Kidney epithelial cell (primary cell): ENCODE data around the gene DOCK9. TPM values are rescaled to one million over a fixed set of nuclear protein-coding genes. Genes with fewer than 3 reads are reported as not detected.

Source experiments
- DNase-seq: peaks from one replicate; pipeline ENCODE4 v3.0.0-alpha.2; 2010; ENCODE audit warnings: low read depth
- H3K27me3 ChIP-seq: 2 replicates; pipeline ENCODE4 v1.6.0; 2011; ENCODE audit warnings: low read length; ENCODE audit not compliant: control insufficient read depth, insufficient read depth
- H3K36me3 ChIP-seq: 2 replicates; pipeline ENCODE4 v1.5.1; 2011; ENCODE audit warnings: low read length; ENCODE audit not compliant: control insufficient read depth, insufficient read depth
- H3K4me3 ChIP-seq: 2 replicates; pipeline ENCODE4 v1.5.1; 2011; ENCODE audit warnings: low read depth, mild to moderate bottlenecking, control low read depth, low read length
- CTCF ChIP-seq: IDR thresholded peaks from 2 replicates; pipeline ENCODE4 v1.5.1; 2011; ENCODE audit warnings: mild to moderate bottlenecking, moderate library complexity, low read length, control low read depth, inconsistent platforms; ENCODE audit not compliant: insufficient read depth, poor library complexity, severe bottlenecking
- total RNA-seq: library from RNA; depleted of rRNA; stranded (reverse); fragments of >200 nt; gene quantifications from 2 replicates; pipeline ENCODE4 v1.2.3, GENCODE V29; 2015

The DOCK9 gene
- total RNA-seq, 1 donor from 2014 or later, result 226 TPM

- Histone ChIP-seq H3K36me3 (no peaks in the 10 kb centered on the region), H3K4me3 (no peak overlapping the region), H3K27me3 (no peaks in the 10 kb centered on the region)
- DNase-seq, result no peak
- TF ChIP-seq CTCF, result no peak
Observed at GRCh38 chr13:99014522-99014921, 36.7 kb upstream of the DOCK9 start.

- Histone ChIP-seq H3K4me3 (no peak overlapping the region), H3K27me3 (no peaks in the 10 kb centered on the region), H3K36me3 (no peaks in the 10 kb centered on the region)
- no peak for TF ChIP-seq CTCF
- DNase-seq, result no peak
Observed at GRCh38 chr13:99013951-99014350, 36.1 kb upstream of the DOCK9 start.

- TF ChIP-seq CTCF, result no peak
- Histone ChIP-seq H3K36me3 (no peaks in the 10 kb centered on the region), H3K4me3 (no peak overlapping the region), H3K27me3 (no peaks in the 10 kb centered on the region)
- DNase-seq, result no peak
Observed at GRCh38 chr13:99012539-99012938, 34.7 kb upstream of the DOCK9 start.

- no peaks in the 10 kb centered on the region for H3K36me3 ChIP-seq
- TF ChIP-seq CTCF, result no peak
- no peak overlapping the region for H3K4me3 ChIP-seq
- no peaks in the 10 kb centered on the region for H3K27me3 ChIP-seq
- DNase-seq, result no peak
Observed at GRCh38 chr13:99009987-99010551, 32.2 kb upstream of the DOCK9 start.

- no peak for DNase-seq
- Histone ChIP-seq H3K27me3 (no peaks in the 10 kb centered on the region), H3K36me3 (no peaks in the 10 kb centered on the region), H3K4me3 (no peak overlapping the region)
- no peak for TF ChIP-seq CTCF
Observed at GRCh38 chr13:99008577-99008976, 30.7 kb upstream of the DOCK9 start.

- no peak for DNase-seq
- H3K36me3 ChIP-seq, result no peaks in the 10 kb centered on the region
- H3K27me3 ChIP-seq, result no peaks in the 10 kb centered on the region
- H3K4me3 ChIP-seq, result no peak overlapping the region
- TF ChIP-seq CTCF, result no peak
Observed at GRCh38 chr13:99007414-99007986, 29.6 kb upstream of the DOCK9 start.
